Stimulated activated CD4-positive, alpha-beta T cell treated with anti-CD3 and anti-CD28 coated beads, TNF-alpha, amount 100 ng/mL, for 4 hours (primary cell): ENCODE measurements around the gene MCTP1.
"Not testable (repeated sequence)": the region's sequence is repeated elsewhere in the genome, so short reads cannot be mapped to it uniquely, and the experiment has no call there.

Experiments used
- DNase-seq, 3 experiments: peaks; one replicate each; pipeline ENCODE4 v3.0.0-alpha.2; 2020; ENCODE audit warnings: low read depth in 3 of 3

MCTP1 gene

GRCh38 chr5:95029569-95030366 lies 255.1 kb downstream of the MCTP1 start:
- no peak for DNase-seq

DNA sequence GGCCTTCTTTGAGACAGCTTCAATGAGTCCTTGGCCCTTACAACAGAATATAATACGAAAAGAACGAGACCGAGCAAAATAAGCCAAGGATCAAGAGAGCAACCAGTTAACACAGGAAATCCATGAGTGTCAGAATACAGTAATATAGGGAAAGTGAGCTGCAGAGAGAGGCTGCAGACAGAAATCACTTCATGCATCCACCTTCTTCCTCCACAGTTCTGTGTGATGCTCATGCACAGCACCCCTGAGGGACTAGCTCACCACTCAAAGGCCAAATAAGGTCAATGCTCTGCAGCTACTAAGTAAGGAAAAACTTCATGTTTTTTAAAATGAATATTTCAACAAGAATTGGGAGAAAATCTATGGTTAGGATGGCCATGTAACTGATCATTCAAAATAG lies 257.1 kb downstream of the MCTP1 start:
- no peak for DNase-seq

DNA sequence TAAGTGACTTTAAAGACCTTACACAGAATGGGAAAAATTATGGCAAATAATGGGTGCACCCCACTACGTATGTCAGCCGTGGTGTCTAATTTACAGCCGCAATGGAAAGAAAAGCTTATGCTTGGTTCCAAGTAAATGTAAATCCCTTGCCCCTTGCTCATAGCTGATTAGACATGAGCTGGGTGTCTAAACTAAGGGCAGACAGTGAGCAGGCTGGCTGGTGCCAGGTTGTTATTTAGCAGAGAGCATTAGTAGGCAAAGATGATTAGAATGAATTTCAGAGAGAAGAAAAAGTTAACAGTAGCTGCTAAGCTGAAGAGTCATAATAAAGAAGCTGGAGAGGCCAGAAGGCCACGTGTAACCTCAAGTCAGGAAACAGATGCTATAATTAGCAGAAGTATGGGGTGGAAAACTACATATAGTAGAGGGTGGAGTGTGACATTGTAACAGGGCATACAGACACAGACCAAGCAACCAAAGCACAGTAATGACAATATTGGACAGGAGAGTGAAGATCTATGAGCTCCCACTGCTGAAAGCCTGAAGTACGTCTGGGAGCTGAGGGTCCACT lies 257.7 kb downstream of the MCTP1 start:
- DNase-seq, result no peak

DNA sequence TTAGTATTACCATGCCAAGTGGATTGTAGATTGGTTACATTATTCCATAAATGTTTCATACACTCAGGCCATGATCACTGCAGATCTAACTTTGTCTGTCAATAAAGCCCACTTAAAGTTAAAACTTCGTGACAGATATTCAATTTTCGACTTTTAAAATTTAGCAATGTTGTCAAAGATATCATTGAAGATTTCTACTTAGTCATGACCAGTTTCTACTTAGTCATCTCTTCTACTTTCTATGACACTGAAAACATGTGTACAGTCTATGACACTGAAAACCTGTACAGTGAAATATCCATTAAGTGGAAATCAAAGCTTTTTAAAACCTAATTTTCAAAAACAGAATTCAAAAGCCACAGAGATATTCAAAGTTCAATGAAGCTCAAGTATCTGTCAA lies 258.2 kb downstream of the MCTP1 start:
- DNase-seq, result no peak

GRCh38 chr5:95022967-95023695 lies 261.8 kb downstream of the MCTP1 start:
- DNase-seq, result no peak

DNA sequence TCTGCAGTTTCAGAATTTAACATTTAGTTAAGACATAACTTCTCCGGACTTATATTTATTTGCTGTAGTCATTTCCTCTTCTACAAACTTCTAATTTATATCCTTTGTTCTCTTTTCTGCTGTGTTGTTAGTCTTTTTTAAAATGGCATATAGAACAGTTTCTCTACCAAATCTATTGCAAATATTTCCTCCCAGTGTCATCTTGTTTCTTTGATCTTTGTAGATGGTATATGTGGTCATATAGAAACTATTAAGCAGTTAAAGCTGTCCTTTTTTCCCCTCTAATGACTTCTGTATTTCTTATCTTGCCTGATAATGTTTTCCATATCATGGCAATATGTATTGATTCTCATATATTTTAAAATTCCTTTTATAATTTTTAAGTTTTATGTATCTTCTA lies 264.5 kb downstream of the MCTP1 start:
- no peak for DNase-seq

DNA sequence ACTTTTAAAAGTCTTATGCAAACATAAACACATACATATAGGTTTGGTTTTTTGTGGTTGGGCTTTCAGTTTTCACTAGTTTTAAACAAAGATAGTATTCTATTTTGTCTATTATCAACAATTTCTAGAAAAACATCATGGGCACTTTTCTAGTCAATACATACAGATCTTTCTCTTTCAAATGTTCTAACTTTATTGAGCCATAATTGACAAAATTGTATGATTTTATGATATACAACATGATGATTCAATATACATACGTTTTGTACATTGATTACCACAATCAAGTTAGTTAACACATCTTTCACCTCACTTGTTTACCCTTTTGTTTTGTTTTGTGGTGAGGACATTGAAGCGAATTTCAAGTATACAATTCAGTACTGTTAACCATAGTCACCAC lies 265.9 kb downstream of the MCTP1 start:
- DNase-seq, result no peak

DNA sequence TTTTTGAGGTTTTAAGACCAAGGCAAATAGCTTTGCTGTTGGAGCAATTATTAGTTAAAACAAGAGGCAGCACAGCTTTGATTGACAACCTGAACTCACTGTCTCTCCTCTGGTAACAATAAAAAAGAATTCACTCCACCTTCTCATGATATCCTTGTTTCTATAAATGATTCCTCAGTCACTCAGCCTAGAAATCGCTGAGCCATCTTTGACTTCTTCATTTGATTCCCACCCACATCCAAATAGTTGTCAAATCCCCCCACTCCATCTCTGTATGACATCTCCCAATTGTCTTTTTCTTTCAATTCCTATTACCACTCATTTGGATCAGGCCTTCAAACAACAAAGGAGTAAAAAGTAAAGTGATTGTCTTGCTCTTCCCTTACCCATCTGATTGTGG lies 266.4 kb downstream of the MCTP1 start:
- DNase-seq, result no peak

- no peak for DNase-seq
Measured at GRCh38 chr5:95009812-95010211, 275.1 kb downstream of the MCTP1 start.

DNA sequence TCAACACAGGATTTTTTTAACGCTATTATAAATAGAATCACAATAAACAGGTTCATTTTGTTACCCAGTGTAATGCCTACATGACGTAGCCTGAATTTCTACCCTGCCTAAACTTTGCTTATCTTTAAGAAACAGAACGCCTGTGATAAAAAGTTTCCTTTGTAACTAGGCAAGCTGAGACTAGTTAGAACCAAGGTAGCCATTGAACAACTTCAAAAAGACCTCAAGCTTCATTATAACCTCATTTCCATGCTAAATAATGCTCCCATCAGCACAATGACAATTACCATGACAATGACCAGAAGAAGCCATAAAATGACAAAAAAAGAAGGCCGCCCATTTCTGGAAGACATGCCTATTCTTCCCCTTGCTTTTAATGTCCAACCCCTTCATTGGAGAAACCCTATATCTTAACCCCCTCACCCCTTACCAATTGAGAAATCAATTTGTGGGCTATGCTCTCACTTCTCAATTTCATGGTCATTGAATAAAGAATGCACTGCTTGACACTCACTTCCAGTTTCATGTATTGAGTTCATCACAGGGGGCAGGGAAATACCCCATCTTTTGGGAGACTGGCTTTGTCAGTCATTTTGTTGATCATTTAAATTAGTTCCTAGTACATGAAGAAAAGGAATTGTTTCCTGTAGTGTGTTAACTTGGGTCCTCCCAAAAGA lies 276.8 kb downstream of the MCTP1 start:
- DNase-seq, result no peak

DNA sequence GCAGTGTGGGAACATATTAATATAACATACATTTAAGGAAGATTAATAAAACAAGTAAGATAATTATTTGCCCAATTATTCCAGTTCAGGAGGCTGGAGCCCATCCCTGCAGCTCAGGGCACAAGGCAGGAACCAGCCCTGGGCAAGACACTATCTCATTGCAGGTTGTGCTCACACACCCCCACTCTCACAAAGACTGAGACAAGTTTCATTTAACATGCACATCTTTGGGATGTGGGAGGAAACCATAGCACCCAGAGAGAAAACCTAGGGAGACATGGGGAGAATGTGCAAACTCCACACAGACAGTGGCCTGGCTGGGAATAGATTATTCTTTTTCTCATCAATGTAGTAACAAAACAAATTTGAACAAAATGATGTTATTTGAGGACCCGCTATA lies 279.1 kb downstream of the MCTP1 start:
- DNase-seq, result no peak

DNA sequence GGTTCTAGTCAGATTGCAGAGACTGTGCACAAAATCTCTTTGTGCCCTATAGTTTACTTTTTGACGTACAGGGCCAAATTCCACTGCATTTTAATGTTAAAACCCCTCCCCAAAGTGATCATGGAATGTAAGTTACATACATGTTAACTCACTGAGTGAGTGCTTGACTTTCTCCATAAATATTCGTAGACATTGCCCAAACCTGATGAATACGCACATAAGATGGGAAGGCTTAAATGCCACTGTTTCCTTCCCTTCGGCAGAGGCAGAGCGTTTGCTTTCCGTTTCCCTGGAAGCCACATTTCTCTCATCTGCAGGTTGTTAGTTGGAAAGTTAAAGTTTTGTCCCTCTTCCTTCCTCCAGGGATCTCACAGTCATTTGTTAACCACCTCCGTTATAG lies 286.2 kb downstream of the MCTP1 start:
- no peak for DNase-seq

- not testable (repeated sequence) for DNase-seq
Measured at GRCh38 chr5:94994537-94994936, 290.4 kb downstream of the MCTP1 start.

GRCh38 chr5:94993491-94993890 lies 291.4 kb downstream of the MCTP1 start:
- no peak for DNase-seq

DNA sequence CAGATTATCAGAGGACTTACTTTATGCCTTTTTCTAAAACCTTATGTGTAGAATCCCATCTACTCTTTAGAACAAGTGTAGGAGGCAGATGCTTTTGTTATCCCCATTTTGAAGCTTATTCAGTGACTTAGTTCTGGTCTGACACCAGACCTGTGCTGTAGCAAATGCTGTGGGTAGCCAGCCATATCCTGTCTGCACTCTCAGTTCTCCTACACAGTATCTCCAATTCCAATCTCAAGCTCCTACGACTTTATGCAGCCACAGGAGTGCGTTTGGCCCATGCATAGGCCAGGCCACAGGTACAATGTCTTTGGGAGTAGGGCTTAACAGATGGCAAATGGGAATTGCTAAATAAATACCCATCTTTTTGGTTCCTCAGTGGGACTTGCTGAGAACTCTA lies 292.6 kb downstream of the MCTP1 start:
- no peak for DNase-seq

- no peak for DNase-seq
Measured at GRCh38 chr5:94983861-94984535, 300.9 kb downstream of the MCTP1 start.

- no peak for DNase-seq
Measured at GRCh38 chr5:94977437-94977836, 307.5 kb downstream of the MCTP1 start.

DNA sequence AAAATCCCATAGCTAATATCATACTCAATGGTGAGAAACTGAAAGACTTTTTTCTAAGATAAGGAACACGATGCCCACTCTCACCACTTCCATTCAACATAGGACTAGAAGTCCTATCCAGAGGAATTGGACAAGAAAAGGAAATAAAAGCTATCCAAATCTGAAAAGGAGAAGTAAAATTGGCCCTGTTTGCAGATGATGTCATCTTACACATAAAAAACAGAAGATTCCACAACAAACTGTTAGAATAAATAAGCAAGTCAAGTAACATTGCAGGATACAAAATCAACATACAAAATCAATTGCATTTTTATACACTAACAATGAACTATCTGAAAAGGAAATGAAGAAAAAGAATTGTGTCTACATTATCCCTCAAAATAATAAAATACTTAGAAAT lies 308.0 kb downstream of the MCTP1 start:
- no peak for DNase-seq

GRCh38 chr5:94972268-94972667 lies 312.6 kb downstream of the MCTP1 start:
- DNase-seq, result no peak

- no peak for DNase-seq
Measured at GRCh38 chr5:94969174-94969573, 315.7 kb downstream of the MCTP1 start.

DNA sequence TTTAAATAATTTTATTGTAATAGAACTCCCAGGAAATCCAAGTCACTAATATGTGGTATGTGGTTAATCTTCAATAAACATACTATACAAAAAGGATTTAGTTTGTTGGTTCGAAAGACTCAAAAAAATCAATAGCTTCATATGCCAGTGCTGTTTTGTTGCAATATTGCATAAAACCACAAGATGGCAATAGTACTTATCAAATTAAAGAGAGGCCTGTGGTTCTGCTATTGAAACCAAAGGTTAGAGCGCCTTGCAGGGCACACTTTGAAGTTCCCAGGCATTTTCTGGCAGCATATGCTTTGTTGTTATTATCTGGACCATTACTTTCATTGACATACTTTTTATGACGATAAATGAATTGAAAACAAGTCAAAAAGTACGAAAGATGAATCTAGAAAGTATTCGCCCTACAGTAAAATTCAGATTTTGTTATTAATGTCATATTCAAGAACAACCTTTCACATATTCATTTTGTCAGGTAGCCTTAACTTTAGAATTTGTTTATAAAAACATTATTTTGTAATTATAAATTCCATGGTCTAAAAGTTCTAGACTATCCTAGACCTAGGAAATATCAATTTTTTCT lies 316.3 kb downstream of the MCTP1 start:
- no peak for DNase-seq

DNA sequence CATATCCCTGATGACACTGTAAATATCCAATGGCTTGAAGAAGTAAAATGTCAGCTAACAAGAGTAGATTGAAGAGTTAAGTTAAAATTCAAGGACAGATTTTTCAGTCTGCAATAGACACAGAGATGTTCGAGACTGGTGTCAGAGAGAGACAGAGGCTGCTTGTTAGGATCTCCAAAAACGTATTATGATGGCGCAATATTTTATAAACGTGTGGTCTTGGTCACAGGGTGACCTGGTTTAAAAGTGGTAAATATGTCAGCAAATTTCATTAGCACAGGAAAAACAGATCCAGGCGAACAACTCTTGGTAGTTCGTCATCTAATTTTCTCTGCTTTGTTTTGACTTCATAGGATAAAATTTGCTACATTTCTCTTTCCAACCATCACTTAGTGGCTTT lies 317.4 kb downstream of the MCTP1 start:
- no peak for DNase-seq
